NCI-H2196 (cell line): ENCODE results near the gene DPYSL3.
A peak's percentile ranks its signal among the peaks of the same experiment; 100 is the strongest.

ENCODE experiments used
- DNase-seq: peaks from one replicate; lab custom pipeline; 2025; ENCODE audit not compliant: unreplicated experiment; lab: John Stamatoyannopoulos, UW

Gene DPYSL3

GRCh38 chr5:147441191-147441695, 68.6 kb downstream of the DPYSL3 start:
- DNase-seq, result no peak

- DNase-seq, result no peak
These were observed 70.6 kb downstream of the DPYSL3 start for GRCh38 chr5:147439254-147439653.

- no peak for DNase-seq
These were observed 72.7 kb downstream of the DPYSL3 start for GRCh38 chr5:147437161-147437596.

GRCh38 chr5:147436596-147436995, 73.3 kb downstream of the DPYSL3 start:
- DNase-seq, result no peak

GRCh38 chr5:147434049-147434448, 75.8 kb downstream of the DPYSL3 start:
- no peak for DNase-seq

- no peak for DNase-seq
These were observed 77.5 kb downstream of the DPYSL3 start for GRCh38 chr5:147432323-147432722.

- no peak for DNase-seq
These were observed 78.3 kb downstream of the DPYSL3 start for GRCh38 chr5:147431586-147431985.

GRCh38 chr5:147430628-147431027, 79.2 kb downstream of the DPYSL3 start:
- no peak for DNase-seq

GRCh38 chr5:147427521-147428401, 82.1 kb downstream of the DPYSL3 start:
- peak; percentile 32 for DNase-seq

- no peak for DNase-seq
These were observed 83.1 kb downstream of the DPYSL3 start for GRCh38 chr5:147426640-147427327.

GRCh38 chr5:147418613-147419012, 91.3 kb downstream of the DPYSL3 start:
- no peak for DNase-seq

GRCh38 chr5:147417135-147417813, 92.6 kb downstream of the DPYSL3 start:
- peak; percentile 76 for DNase-seq

- DNase-seq, result no peak
These were observed 94.2 kb downstream of the DPYSL3 start for GRCh38 chr5:147415651-147416050.

- DNase-seq, result no peak
These were observed 96.6 kb downstream of the DPYSL3 start for GRCh38 chr5:147413266-147413665.

- no peak for DNase-seq
These were observed 97.3 kb downstream of the DPYSL3 start for GRCh38 chr5:147412561-147412960.

GRCh38 chr5:147411359-147412319, 98.2 kb downstream of the DPYSL3 start:
- DNase-seq, result no peak

- no peak for DNase-seq
These were observed 99.1 kb downstream of the DPYSL3 start for GRCh38 chr5:147410496-147411358.

- no peak for DNase-seq
These were observed 100.9 kb downstream of the DPYSL3 start for GRCh38 chr5:147408980-147409379.

- no peak for DNase-seq
These were observed 102.7 kb downstream of the DPYSL3 start for GRCh38 chr5:147407094-147407681.
